ENCODE data around the gene SVOPL. TPM values are rescaled to one million over a fixed set of nuclear protein-coding genes. Genes with fewer than 3 reads are reported as not detected.

Gene SVOPL
- total RNA-seq, 1 experiment from 2014 or later = 1.1 TPM

DNA sequence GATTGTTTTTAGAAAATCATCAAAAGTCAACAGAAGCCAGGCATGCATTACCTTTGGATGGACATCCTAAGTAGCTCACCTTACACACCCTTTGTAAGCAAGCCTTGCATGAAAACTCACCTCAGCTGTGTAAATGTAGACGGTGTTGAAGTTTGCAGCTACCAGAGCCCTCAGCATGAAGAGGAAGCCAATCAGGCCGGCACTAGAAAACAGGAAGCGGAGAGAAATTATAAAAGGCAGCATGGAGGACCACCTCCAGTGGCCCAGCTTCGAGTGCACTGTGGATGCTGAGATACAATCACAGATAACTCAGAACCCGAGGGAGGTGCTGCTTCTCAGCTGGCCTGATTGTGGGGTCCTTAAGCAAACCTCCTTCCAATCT lies 75.3 kb downstream of the SVOPL start:
- no peak overlapping the region for H2BK12ac ChIP-seq (ENCODE audit: insufficient read length, low read depth, low read length)
- H2BK20ac ChIP-seq (ENCODE audit: low read depth, low read length, poor library complexity, severe bottlenecking) = no peak overlapping the region
- H3K23me2 ChIP-seq (ENCODE audit: insufficient read length, low read depth, low read length, poor library complexity, severe bottlenecking) = no peaks in the 10 kb centered on the region
- Mint-ChIP-seq H3K27me3 (ENCODE audit: low read depth) (no peaks in the 10 kb centered on the region), H3K4me3 (no peak overlapping the region), H3K27ac (peak overlapping the region in 2 of 3 experiments; percentile 10 to 14; a peak in 2 of 7 replicates), H3K9me3 (no peaks in the 10 kb centered on the region), H3K36me3 (ENCODE audit: insufficient read depth in 1 of 3, low read depth in 3 of 3) (no peaks in the 10 kb centered on the region), H3K4me1 (peaks cover 10 to 12% of the 10 kb centered on the region in 2 experiments)
- WGBS (ENCODE audit: extremely low coverage, insufficient read length, low lambda C conversion rate) = no CpG with 5 or more reads among the region's 5 CpGs
- no peak overlapping the region for H2AFZ ChIP-seq (ENCODE audit: low read length)
- H2BK5ac ChIP-seq (ENCODE audit: insufficient read length, low read length) = no peak overlapping the region
- no peaks in the 10 kb centered on the region for H3K79me2 ChIP-seq (ENCODE audit: insufficient read depth, low read length)
- H4K5ac ChIP-seq (ENCODE audit: insufficient read length, low read depth, low read length) = no peak overlapping the region
- H3K4me2 ChIP-seq (ENCODE audit: insufficient read depth, insufficient read length, low read length) = no peak overlapping the region
- DNase-seq = no peak
- no peak overlapping the region for H4K91ac ChIP-seq (ENCODE audit: insufficient read length, low read depth, low read length)
- H2BK15ac ChIP-seq (ENCODE audit: low read depth, low read length) = no peak overlapping the region
- no peaks in the 10 kb centered on the region for H3K9me3 ChIP-seq (ENCODE audit: control insufficient read depth, low read depth, low read length)
- no peak overlapping the region for H3K9ac ChIP-seq (ENCODE audit: extremely low read depth, insufficient read length, low read length)
- H3K18ac ChIP-seq (ENCODE audit: insufficient read length, low read depth, low read length) = no peak overlapping the region
- H3K23ac ChIP-seq (ENCODE audit: insufficient read length, low read depth, low read length) = no peak overlapping the region
- H3K4ac ChIP-seq (ENCODE audit: low read depth, low read length) = no peak overlapping the region
- no peak overlapping the region for H3K56ac ChIP-seq (ENCODE audit: insufficient read length, low read depth, low read length)
- no peak overlapping the region for H3T11ph ChIP-seq (ENCODE audit: low read length)
- TF ChIP-seq, protein P1, sequence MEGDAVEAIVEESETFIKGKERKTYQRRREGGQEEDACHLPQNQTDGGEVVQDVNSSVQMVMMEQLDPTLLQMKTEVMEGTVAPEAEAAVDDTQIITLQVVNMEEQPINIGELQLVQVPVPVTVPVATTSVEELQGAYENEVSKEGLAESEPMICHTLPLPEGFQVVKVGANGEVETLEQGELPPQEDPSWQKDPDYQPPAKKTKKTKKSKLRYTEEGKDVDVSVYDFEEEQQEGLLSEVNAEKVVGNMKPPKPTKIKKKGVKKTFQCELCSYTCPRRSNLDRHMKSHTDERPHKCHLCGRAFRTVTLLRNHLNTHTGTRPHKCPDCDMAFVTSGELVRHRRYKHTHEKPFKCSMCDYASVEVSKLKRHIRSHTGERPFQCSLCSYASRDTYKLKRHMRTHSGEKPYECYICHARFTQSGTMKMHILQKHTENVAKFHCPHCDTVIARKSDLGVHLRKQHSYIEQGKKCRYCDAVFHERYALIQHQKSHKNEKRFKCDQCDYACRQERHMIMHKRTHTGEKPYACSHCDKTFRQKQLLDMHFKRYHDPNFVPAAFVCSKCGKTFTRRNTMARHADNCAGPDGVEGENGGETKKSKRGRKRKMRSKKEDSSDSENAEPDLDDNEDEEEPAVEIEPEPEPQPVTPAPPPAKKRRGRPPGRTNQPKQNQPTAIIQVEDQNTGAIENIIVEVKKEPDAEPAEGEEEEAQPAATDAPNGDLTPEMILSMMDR (conservative IDR thresholded peaks at IDR 0.05) = no peak
- no peak overlapping the region for H2BK120ac ChIP-seq (ENCODE audit: low read depth, low read length, poor library complexity, severe bottlenecking)
- no peaks in the 10 kb centered on the region for H4K20me1 ChIP-seq (ENCODE audit: control insufficient read depth, insufficient read depth, insufficient read length)
- no peak overlapping the region for H3K27ac ChIP-seq (ENCODE audit: insufficient read length, low read depth, low read length)
- peaks cover 4% of the 10 kb centered on the region; the same call in 1 of the 2 replicates for H3K4me1 ChIP-seq (ENCODE audit: insufficient read depth, low read length)
- H3K27me3 ChIP-seq (ENCODE audit: insufficient read depth, low read length) = no peaks in the 10 kb centered on the region
- no peak overlapping the region for H4K8ac ChIP-seq (replicated peaks; ENCODE audit: insufficient read length, low read depth, low read length)
- no peak overlapping the region for H3K14ac ChIP-seq (ENCODE audit: insufficient read depth, low read length)
- H2AK5ac ChIP-seq (ENCODE audit: insufficient read length, low read length) = no peak overlapping the region
- H3K79me1 ChIP-seq (ENCODE audit: insufficient read depth, low read depth, low read length, poor library complexity, severe bottlenecking) = no peaks in the 10 kb centered on the region
